ENCODE data around the gene SORCS2.
"Not testable (repeated sequence)": the region's sequence is repeated elsewhere in the genome, so short reads cannot be mapped to it uniquely, and the experiment has no call there.

The SORCS2 gene

DNA sequence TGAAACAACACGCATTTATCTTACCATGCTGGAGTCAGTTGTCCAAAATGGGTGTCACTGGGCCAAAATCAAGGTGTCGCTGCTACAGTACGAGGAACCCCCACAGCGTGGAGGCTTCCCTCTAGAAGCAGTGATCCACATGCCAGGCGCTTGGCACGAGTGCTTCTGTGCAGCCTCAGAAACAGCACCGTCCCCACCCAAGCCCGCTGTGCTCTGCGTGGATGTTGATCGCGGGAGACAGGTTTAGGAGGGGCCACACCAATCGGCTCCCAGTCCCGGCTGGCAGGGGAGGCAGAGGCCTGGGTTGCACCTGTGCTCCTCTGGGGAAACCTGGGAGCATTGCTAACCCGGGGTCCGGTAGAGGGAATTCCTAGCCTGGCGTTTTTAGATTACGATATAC lies 407.9 kb downstream of the SORCS2 start:
- DNase-seq (ENCODE audit: extremely low spot score): no peak
- POLR2A ChIA-PET: no interaction called here
- CTCF ChIA-PET: interaction anchor here (0.7 kb wide), 1 partner anchor 561 kb away, joined by 4 read pairs; no protein-coding TSS in a partner anchor
- TF ChIP-seq ZNF384 (IDR thresholded peaks at IDR 0.05) (no peak), FOXA1 (IDR thresholded peaks at IDR 0.05) (no peak), CTBP1 (IDR thresholded peaks at IDR 0.05; ENCODE audit: borderline replicate concordance) (no peak), ARNT (IDR thresholded peaks at IDR 0.05) (no peak), LEF1 (IDR thresholded peaks at IDR 0.05; ENCODE audit: borderline replicate concordance) (no peak), SP1 (IDR thresholded peaks at IDR 0.05) (no peak), ELF4 (IDR thresholded peaks at IDR 0.05) (no peak), NFRKB (IDR thresholded peaks at IDR 0.05) (no peak), L3MBTL2 (conservative IDR thresholded peaks at IDR 0.05) (no peak), FOXM1 (IDR thresholded peaks at IDR 0.05; ENCODE audit: borderline replicate concordance) (no peak), BHLHE40 (IDR thresholded peaks at IDR 0.05; ENCODE audit: borderline replicate concordance) (no peak), SUZ12 (IDR thresholded peaks at IDR 0.05) (no peak)
- TF ChIP-seq, protein P1, sequence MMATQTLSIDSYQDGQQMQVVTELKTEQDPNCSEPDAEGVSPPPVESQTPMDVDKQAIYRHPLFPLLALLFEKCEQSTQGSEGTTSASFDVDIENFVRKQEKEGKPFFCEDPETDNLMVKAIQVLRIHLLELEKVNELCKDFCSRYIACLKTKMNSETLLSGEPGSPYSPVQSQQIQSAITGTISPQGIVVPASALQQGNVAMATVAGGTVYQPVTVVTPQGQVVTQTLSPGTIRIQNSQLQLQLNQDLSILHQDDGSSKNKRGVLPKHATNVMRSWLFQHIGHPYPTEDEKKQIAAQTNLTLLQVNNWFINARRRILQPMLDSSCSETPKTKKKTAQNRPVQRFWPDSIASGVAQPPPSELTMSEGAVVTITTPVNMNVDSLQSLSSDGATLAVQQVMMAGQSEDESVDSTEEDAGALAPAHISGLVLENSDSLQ (IDR thresholded peaks at IDR 0.05): no peak

GRCh38 chr4:7602166-7602565 lies 409.8 kb downstream of the SORCS2 start:
- POLR2A ChIA-PET; DNase-seq (ENCODE audit: extremely low spot score); CTCF ChIA-PET: not testable (repeated sequence)

GRCh38 chr4:7607156-7607910 lies 415.0 kb downstream of the SORCS2 start:
- ChIA-PET POLR2A (no interaction called here), CTCF (no interaction called here)
- TF ChIP-seq FOXA1 (IDR thresholded peaks at IDR 0.05): no peak
- no peak for TF ChIP-seq LEF1 (IDR thresholded peaks at IDR 0.05; ENCODE audit: borderline replicate concordance)
- TF ChIP-seq NFRKB (IDR thresholded peaks at IDR 0.05): no peak
- no peak for TF ChIP-seq FOXK2 (IDR thresholded peaks at IDR 0.05)
- no peak for TF ChIP-seq FOXM1 (IDR thresholded peaks at IDR 0.05; ENCODE audit: borderline replicate concordance)
- no peak for TF ChIP-seq SP1 (IDR thresholded peaks at IDR 0.05)
- no peak for TF ChIP-seq HDGF (IDR thresholded peaks at IDR 0.05; ENCODE audit: borderline replicate concordance)
- TF ChIP-seq ELF4 (IDR thresholded peaks at IDR 0.05): no peak
- no peak for TF ChIP-seq TARDBP (IDR thresholded peaks at IDR 0.05)
- no peak for TF ChIP-seq L3MBTL2 (conservative IDR thresholded peaks at IDR 0.05)
- DNase-seq (ENCODE audit: extremely low spot score): no peak

- ChIA-PET POLR2A (no interaction called here), CTCF (no interaction called here)
- no peak for TF ChIP-seq ARNT (IDR thresholded peaks at IDR 0.05)
- TF ChIP-seq FOXM1 (IDR thresholded peaks at IDR 0.05; ENCODE audit: borderline replicate concordance): no peak
- no peak for TF ChIP-seq CTBP1 (IDR thresholded peaks at IDR 0.05; ENCODE audit: borderline replicate concordance)
- TF ChIP-seq SUZ12 (IDR thresholded peaks at IDR 0.05): no peak
- no peak for TF ChIP-seq ZNF384 (IDR thresholded peaks at IDR 0.05)
- TF ChIP-seq TARDBP (IDR thresholded peaks at IDR 0.05): no peak
- TF ChIP-seq, protein P1 (IDR thresholded peaks at IDR 0.05): no peak
- no peak for TF ChIP-seq NFRKB (IDR thresholded peaks at IDR 0.05)
- no peak for TF ChIP-seq L3MBTL2 (conservative IDR thresholded peaks at IDR 0.05)
- TF ChIP-seq SP1 (IDR thresholded peaks at IDR 0.05): no peak
- DNase-seq (ENCODE audit: extremely low spot score): no peak
These were observed 415.7 kb downstream of the SORCS2 start for GRCh38 chr4:7608046-7608445.

DNA sequence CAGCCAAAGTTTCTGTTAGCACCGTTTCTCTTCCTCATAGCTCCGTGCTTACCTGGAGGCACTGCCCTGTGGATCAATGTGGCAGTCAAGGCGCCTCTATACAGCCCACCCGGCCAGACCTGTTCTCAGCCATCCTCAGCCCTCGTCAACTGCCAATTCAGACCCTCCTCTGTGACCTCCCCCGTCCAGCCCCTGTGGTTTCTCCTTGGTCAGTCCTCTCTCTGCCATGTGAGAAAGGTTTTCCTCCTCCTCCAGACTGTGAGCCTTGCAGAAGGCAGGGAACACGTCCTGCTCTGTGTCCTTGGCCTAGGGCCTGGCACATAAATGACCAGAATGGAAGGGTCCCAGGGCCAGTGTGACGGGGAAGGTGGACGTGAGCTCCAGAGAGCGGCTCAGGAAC lies 417.0 kb downstream of the SORCS2 start:
- DNase-seq (ENCODE audit: extremely low spot score): no peak
- CTCF ChIA-PET: no interaction called here
- POLR2A ChIA-PET: no interaction called here
- TF ChIP-seq LEF1 (IDR thresholded peaks at IDR 0.05; ENCODE audit: borderline replicate concordance) (no peak), SP1 (IDR thresholded peaks at IDR 0.05) (no peak), SUZ12 (IDR thresholded peaks at IDR 0.05) (no peak), CTBP1 (IDR thresholded peaks at IDR 0.05; ENCODE audit: borderline replicate concordance) (no peak), ELF4 (IDR thresholded peaks at IDR 0.05) (no peak), BHLHE40 (IDR thresholded peaks at IDR 0.05; ENCODE audit: borderline replicate concordance) (no peak), NFRKB (IDR thresholded peaks at IDR 0.05) (no peak), ZNF384 (IDR thresholded peaks at IDR 0.05) (no peak), ARNT (IDR thresholded peaks at IDR 0.05) (no peak)

- ChIA-PET CTCF (no interaction called here), POLR2A (no interaction called here)
- no peak for TF ChIP-seq ZNF384 (IDR thresholded peaks at IDR 0.05)
- TF ChIP-seq FOXA1 (IDR thresholded peaks at IDR 0.05): no peak
- TF ChIP-seq TARDBP (IDR thresholded peaks at IDR 0.05): no peak
- TF ChIP-seq ARNT (IDR thresholded peaks at IDR 0.05): no peak
- TF ChIP-seq SP1 (IDR thresholded peaks at IDR 0.05): no peak
- DNase-seq (ENCODE audit: extremely low spot score): no peak
These were observed 417.8 kb downstream of the SORCS2 start for GRCh38 chr4:7610022-7610670.

- TF ChIP-seq CTBP1 (IDR thresholded peaks at IDR 0.05; ENCODE audit: borderline replicate concordance) (no peak), L3MBTL2 (conservative IDR thresholded peaks at IDR 0.05) (no peak), FOXM1 (IDR thresholded peaks at IDR 0.05; ENCODE audit: borderline replicate concordance) (no peak), LEF1 (IDR thresholded peaks at IDR 0.05; ENCODE audit: borderline replicate concordance) (no peak)
- no peak for DNase-seq (ENCODE audit: extremely low spot score)
- CTCF ChIA-PET: no interaction called here
- POLR2A ChIA-PET: no interaction called here
These were observed 418.5 kb downstream of the SORCS2 start for GRCh38 chr4:7610841-7611240.
